IMR-90 (cell line): ENCODE data around the gene RAVER2. TPM values are rescaled to one million over a fixed set of nuclear protein-coding genes. Genes with fewer than 3 reads are reported as not detected.

ENCODE experiments used
- ATAC-seq: fragments of 200-7000 bp; cut with Tn5 transposase; 2 replicates; pipeline ENCODE4 v1.9.1; 2020; ENCODE audit warnings: low read depth, mild to moderate bottlenecking, moderate library complexity
- BruUV-seq: library from RNA; stranded (reverse); fragments of 400-500 nt; replicated peaks from 2 replicates; lab custom pipeline; 2021; lab: Mats Ljungman, UMichigan
- CTCF ChIA-PET: fragments of 300-600 bp; formaldehyde crosslinking; extraction: SDS; loops from one replicate; lab custom pipeline; 2021; ENCODE audit warnings: antibody characterized with exemption; lab: Yijun Ruan, JAX
- POLR2A ChIA-PET: fragments of 300-600 bp; sonication (Branson Sonifier 250); formaldehyde crosslinking; loops from one replicate; lab custom pipeline; 2022; ENCODE audit warnings: antibody characterized with exemption; ENCODE audit not compliant: unreplicated experiment; lab: Charles Lee
- DNase-seq: peaks from one replicate; pipeline ENCODE4 v3.0.0; 2013
- H2AFZ ChIP-seq: replicated peaks from 2 replicates; pipeline ENCODE3; 2013; ENCODE audit warnings: low read length, mild to moderate bottlenecking; ENCODE audit not compliant: poor library complexity
- H2AK5ac ChIP-seq: 2 replicates; pipeline ENCODE4 v1.6.1; 2013; ENCODE audit warnings: low read depth, low read length, inconsistent platforms
- H2AK9ac ChIP-seq: replicated peaks from 2 replicates; pipeline ENCODE3; 2013; ENCODE audit warnings: mild to moderate bottlenecking, low read depth, low read length, moderate library complexity; ENCODE audit not compliant: poor library complexity
- H2BK120ac ChIP-seq: 2 replicates; pipeline ENCODE4 v1.6.1; 2013; ENCODE audit warnings: low read depth, low read length, inconsistent platforms
- H2BK15ac ChIP-seq: 3 replicates; pipeline ENCODE4 v1.6.1; 2013; ENCODE audit warnings: low read depth, low read length, inconsistent platforms
- H2BK20ac ChIP-seq: 2 replicates; pipeline ENCODE4 v1.6.1; 2013; ENCODE audit warnings: low read depth, mild to moderate bottlenecking, inconsistent platforms, low read length, moderate library complexity
- H2BK5ac ChIP-seq: 2 replicates; pipeline ENCODE4 v1.6.1; 2013; ENCODE audit warnings: mild to moderate bottlenecking, low read depth, low read length, inconsistent platforms; ENCODE audit not compliant: poor library complexity, severe bottlenecking
- H3K14ac ChIP-seq: replicated peaks from 2 replicates; pipeline ENCODE4 v1.6.1; 2013; ENCODE audit warnings: low read depth, low read length, inconsistent platforms
- H3K18ac ChIP-seq: 2 replicates; pipeline ENCODE4 v1.6.1; 2013; ENCODE audit warnings: low read depth, low read length, control low read depth
- H3K23ac ChIP-seq: 2 replicates; pipeline ENCODE4 v1.6.1; 2013; ENCODE audit warnings: low read depth, low read length, inconsistent platforms
- H3K27ac ChIP-seq: 2 replicates; pipeline ENCODE4 v1.5.1; 2013; ENCODE audit warnings: mild to moderate bottlenecking, control low read depth, low read length; ENCODE audit not compliant: insufficient read depth
- H3K27me3 ChIP-seq: 2 replicates; pipeline ENCODE4 v1.6.1; 2013; ENCODE audit warnings: low read length; ENCODE audit not compliant: control insufficient read depth, insufficient read depth
- H3K36me3 ChIP-seq: 2 replicates; pipeline ENCODE4 v1.6.1; 2013; ENCODE audit warnings: low read length, mixed read lengths; ENCODE audit not compliant: control insufficient read depth, insufficient read depth
- H3K4ac ChIP-seq: 2 replicates; pipeline ENCODE4 v1.6.1; 2013; ENCODE audit warnings: low read depth, low read length, inconsistent platforms
- H3K4me1 ChIP-seq: 2 replicates; pipeline ENCODE4 v1.6.1; 2013; ENCODE audit warnings: low read length, mixed read lengths; ENCODE audit not compliant: control insufficient read depth, insufficient read depth
- H3K4me2 ChIP-seq: 2 replicates; pipeline ENCODE4 v1.6.1; 2013; ENCODE audit warnings: low read depth, mild to moderate bottlenecking, control low read depth, low read length, moderate library complexity
- H3K4me3 ChIP-seq: 2 replicates; pipeline ENCODE4 v1.5.1; 2013; ENCODE audit warnings: low read depth, mild to moderate bottlenecking, control low read depth, low read length, moderate library complexity; ENCODE audit not compliant: insufficient read depth
- H3K56ac ChIP-seq: 2 replicates; pipeline ENCODE4 v1.6.1; 2013; ENCODE audit warnings: low read length, inconsistent platforms; ENCODE audit not compliant: insufficient read depth; ENCODE audit errors: extremely low read depth
- H3K79me1 ChIP-seq, 2 experiments: 2 replicates each; pipeline ENCODE4 v1.6.1; 2013; ENCODE audit warnings: low read length in 2 of 2, inconsistent platforms in 1 of 2, low read depth in 1 of 2
- H3K9ac ChIP-seq: 2 replicates; pipeline ENCODE4 v1.6.1; 2013; ENCODE audit warnings: low read depth, low read length, control low read depth
- H3K9me1 ChIP-seq: 2 replicates; pipeline ENCODE4 v1.6.1; 2013; ENCODE audit warnings: low read length, inconsistent platforms; ENCODE audit not compliant: insufficient read depth
- H3K9me3 ChIP-seq: 2 replicates; pipeline ENCODE4 v1.6.1; 2013; ENCODE audit warnings: low read length; ENCODE audit not compliant: control insufficient read depth, insufficient read depth
- H4K20me1 ChIP-seq: 2 replicates; pipeline ENCODE4 v1.6.1; 2013; ENCODE audit warnings: low read length, inconsistent platforms; ENCODE audit not compliant: insufficient read depth
- H4K5ac ChIP-seq: 2 replicates; pipeline ENCODE4 v1.6.1; 2013; ENCODE audit warnings: mild to moderate bottlenecking, low read depth, low read length, control low read depth
- H4K8ac ChIP-seq, 2 experiments: 2 replicates each; pipeline ENCODE4 v1.6.1; 2013; ENCODE audit warnings: low read depth in 2 of 2, low read length in 2 of 2, control low read depth in 1 of 2, inconsistent platforms in 1 of 2
- H4K91ac ChIP-seq: 2 replicates; pipeline ENCODE4 v1.6.1; 2013; ENCODE audit warnings: low read depth, low read length, inconsistent platforms; ENCODE audit not compliant: insufficient read depth
- CHD1 ChIP-seq: IDR thresholded peaks from 2 replicates; pipeline ENCODE4 v1.6.1; 2012; ENCODE audit warnings: low read depth, low read length, improper control_type of control experiment
- CTCF ChIP-seq: conservative IDR thresholded peaks from 2 replicates; pipeline ENCODE4 v1.5.1; 2012; ENCODE audit warnings: mild to moderate bottlenecking, low read depth, low read length, improper control_type of control experiment
- MXI1 ChIP-seq: IDR thresholded peaks from 2 replicates; pipeline ENCODE4 v1.6.1; 2012; ENCODE audit warnings: low read depth, mild to moderate bottlenecking, low read length, moderate library complexity, borderline replicate concordance
- RFX5 ChIP-seq: IDR thresholded peaks from 2 replicates; pipeline ENCODE4 v1.8.0; 2012; ENCODE audit warnings: low read depth, mild to moderate bottlenecking, low read length, moderate library complexity
- SMC3 ChIP-seq: fragments of 150-350 bp; IDR thresholded peaks from 2 replicates; pipeline ENCODE4 v1.6.1; 2016; ENCODE audit warnings: low read depth, mild to moderate bottlenecking, antibody characterized with exemption, low read length, moderate library complexity
- WGBS, 2 experiments: methylation state at CpG; one replicate each; pipeline versions ENCODE4 v1.1.5 to v1.1.7; 2013; ENCODE audit warnings: missing lambda C conversion rate in 2 of 2; ENCODE audit not compliant: insufficient read length in 1 of 2; ENCODE audit errors: extremely low coverage in 2 of 2; 5-methylcytosine and 5-hydroxymethylcytosine counted together
- dilution Hi-C: fragments of 300-500 bp; cut with HindIII; formaldehyde crosslinking; loops from one replicate; pipeline ENCODE4 v1.14.3; 2018; ENCODE audit warnings: low sequenced_read_pairs; ENCODE audit not compliant: unreplicated experiment
- in situ Hi-C: fragments of 300-500 bp; cut with MboI; formaldehyde crosslinking; loops from 3 replicates; pipeline ENCODE4 v1.14.3; 2019; ENCODE audit warnings: low sequenced_read_pairs, inconsistent platforms, mixed read lengths
- intact Hi-C: fragments of 100-400 bp; cut with micrococcal nuclease; formaldehyde crosslinking; loops from 2 replicates; pipeline ENCODE4 v1.10.0; 2022
- polyA plus RNA-seq, 3 experiments: library from polyadenylated mRNA; depleted of rRNA; stranded (reverse); fragments of >200 nt; gene quantifications; 2 replicates each; pipeline ENCODE4 v1.2.3, GENCODE V29; 2012; ENCODE audit warnings: low replicate concordance in 1 of 3
- total RNA-seq: library from RNA; depleted of rRNA; stranded (reverse); fragments of >200 nt; gene quantifications from 2 replicates; pipeline ENCODE4 v1.2.3, GENCODE V29; 2012
- TF ChIP-seq, protein P1 (sequence below): fragments of 150-350 bp; IDR thresholded peaks from 2 replicates; pipeline ENCODE4 v1.6.1; 2016; ENCODE audit warnings: low read depth, mild to moderate bottlenecking, low read length, moderate library complexity, borderline replicate concordance

Gene RAVER2
- total and polyA plus RNA-seq, 2 of the 4 experiments (the other 2 are of a cell fraction): 3.7 to 6.1 TPM

- CTCF ChIA-PET: interaction anchor here (0.5 kb wide), 1 partner anchor 200 kb away, joined by 3 read pairs; no protein-coding TSS in a partner anchor
- Histone ChIP-seq H3K18ac (no peak overlapping the region), H3K9me3 (no peaks in the 10 kb centered on the region), H2BK15ac (no peak overlapping the region), H3K9me1 (peaks cover 12% of the 10 kb centered on the region), H3K27ac (no peak overlapping the region), H2BK5ac (no peak overlapping the region), H4K5ac (no peak overlapping the region), H3K79me1 (peaks cover 0 to 3% of the 10 kb centered on the region in 2 experiments; a peak in 1 of 4 replicates), H3K4me1 (no peaks in the 10 kb centered on the region), H3K27me3 (no peaks in the 10 kb centered on the region), H3K4ac (no peak overlapping the region), H3K36me3 (peaks cover 74% of the 10 kb centered on the region), H3K4me2 (no peak overlapping the region), H3K56ac (no peak overlapping the region), H2AFZ (no peak overlapping the region), H2BK20ac (no peak overlapping the region), H4K8ac (no peak overlapping the region), H2BK120ac (no peak overlapping the region), H3K23ac (no peak overlapping the region), H3K4me3 (no peak overlapping the region), H4K91ac (no peak overlapping the region), H4K20me1 (no peaks in the 10 kb centered on the region), H2AK9ac (peak overlapping the region; percentile 15), H2AK5ac (no peak overlapping the region), H3K9ac (no peak overlapping the region), H3K14ac (no peak overlapping the region)
- ATAC-seq: no peak
- no peak for DNase-seq
- dilution Hi-C loops (no loop called here), in situ Hi-C loops (no loop called here), intact Hi-C loops (no loop called here)
- BruUV-seq: no TSS peak
- WGBS, 2 experiments: no CpG with 5 or more reads among the region's 3 CpGs
- TF ChIP-seq RFX5 (no peak), MXI1 (no peak), CTCF (no peak), CHD1 (no peak), SMC3 (no peak)
- TF ChIP-seq, protein P1, sequence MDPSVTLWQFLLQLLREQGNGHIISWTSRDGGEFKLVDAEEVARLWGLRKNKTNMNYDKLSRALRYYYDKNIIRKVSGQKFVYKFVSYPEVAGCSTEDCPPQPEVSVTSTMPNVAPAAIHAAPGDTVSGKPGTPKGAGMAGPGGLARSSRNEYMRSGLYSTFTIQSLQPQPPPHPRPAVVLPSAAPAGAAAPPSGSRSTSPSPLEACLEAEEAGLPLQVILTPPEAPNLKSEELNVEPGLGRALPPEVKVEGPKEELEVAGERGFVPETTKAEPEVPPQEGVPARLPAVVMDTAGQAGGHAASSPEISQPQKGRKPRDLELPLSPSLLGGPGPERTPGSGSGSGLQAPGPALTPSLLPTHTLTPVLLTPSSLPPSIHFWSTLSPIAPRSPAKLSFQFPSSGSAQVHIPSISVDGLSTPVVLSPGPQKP: no peak
- POLR2A ChIA-PET: no interaction called here
Observed at GRCh38 chr1:64848136-64848535, 103.3 kb downstream of the RAVER2 start.
